GM21529 (cell line): ENCODE data around the gene IL17A.
A peak's percentile ranks its signal among the peaks of the same experiment; 100 is the strongest.

Source experiments
- ATAC-seq: cut with Tn5 transposase; IDR thresholded peaks from one replicate; pipeline ENCODE4 v1.9.1; 2021; ENCODE audit not compliant: unreplicated experiment

IL17A gene

GRCh38 chr6:52210227-52210626 is 24.1 kb downstream of the IL17A start:
- peak; percentile 91 for ATAC-seq

GRCh38 chr6:52213127-52213526 is 27.0 kb downstream of the IL17A start:
- ATAC-seq: no peak

GRCh38 chr6:52215787-52216186 is 29.6 kb downstream of the IL17A start:
- no peak for ATAC-seq

DNA sequence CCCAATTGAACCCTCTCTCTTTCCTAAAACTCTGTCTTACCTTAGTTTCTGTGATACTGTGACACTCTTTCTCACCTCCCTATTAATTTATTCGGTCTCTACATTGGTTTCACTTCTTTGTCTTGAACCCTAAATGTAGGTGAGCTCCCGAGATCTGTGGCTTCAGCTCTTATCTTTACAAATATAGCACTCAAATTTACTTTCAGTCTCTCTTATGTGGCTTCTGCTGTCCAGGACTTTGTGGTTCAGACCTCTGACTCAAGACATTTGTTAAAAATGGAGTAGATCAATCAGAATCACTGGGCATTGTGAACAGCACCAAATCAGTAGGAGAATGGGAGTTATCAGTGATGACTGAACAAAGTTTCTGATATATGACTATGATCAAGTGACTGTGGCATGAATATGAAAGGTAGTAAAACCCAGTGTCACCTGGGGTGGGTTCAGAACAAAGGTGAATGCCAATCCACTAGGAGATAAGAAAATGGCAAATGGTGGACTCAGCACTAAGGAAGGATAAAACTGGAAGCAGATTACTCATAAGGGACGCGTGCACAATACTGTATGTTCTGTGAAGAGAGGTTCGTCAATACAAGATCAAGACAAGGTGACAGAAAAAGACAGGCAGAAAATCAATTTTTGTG is 30.9 kb downstream of the IL17A start:
- ATAC-seq: peak; percentile 57

DNA sequence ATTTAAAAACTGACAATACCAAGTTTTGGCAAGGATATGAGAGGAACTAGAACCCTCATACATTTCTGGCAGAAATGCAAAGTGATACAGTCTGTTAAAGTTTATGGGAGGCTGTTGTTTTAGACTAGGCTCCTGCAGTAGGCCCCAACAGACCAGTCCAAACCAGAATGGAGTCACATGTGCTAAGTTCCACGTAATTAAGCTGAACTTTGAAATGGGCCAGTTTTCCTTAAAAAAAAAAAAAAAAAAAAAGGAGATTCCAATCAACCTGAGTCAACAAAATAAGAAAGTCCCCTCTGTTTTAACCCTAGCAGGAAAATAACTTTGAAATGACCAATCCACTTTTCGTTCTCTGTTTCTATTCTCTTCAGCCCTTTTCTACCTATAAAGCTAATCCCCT is 31.6 kb downstream of the IL17A start:
- no peak for ATAC-seq

- peak; percentile 82 for ATAC-seq
Measured at GRCh38 chr6:52221302-52221701, 35.1 kb downstream of the IL17A start.

GRCh38 chr6:52227495-52227894 is 41.3 kb downstream of the IL17A start:
- ATAC-seq: peak; percentile 100

DNA sequence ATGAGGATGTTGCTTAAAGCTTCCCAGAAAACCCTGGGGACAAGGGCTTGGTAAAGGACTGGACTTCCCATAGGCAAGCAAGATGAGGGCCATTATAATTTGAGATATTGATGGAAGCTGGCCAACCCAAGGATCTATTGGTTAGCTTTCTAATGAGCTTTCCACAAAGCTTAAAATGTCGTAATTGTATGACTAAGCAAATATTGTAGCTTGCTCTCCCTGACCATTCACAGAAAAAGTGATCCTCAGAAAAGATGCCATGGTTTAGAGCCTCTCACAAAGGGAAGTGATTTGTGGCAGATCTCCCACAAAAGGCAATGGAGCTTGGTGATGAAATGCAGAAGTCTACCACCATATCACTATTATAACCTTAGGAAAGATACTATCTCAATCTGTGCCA is 44.5 kb downstream of the IL17A start:
- ATAC-seq: no peak

GRCh38 chr6:52231406-52232127 is 45.4 kb downstream of the IL17A start:
- no peak for ATAC-seq

- no peak for ATAC-seq
Measured at GRCh38 chr6:52233005-52233404, 46.8 kb downstream of the IL17A start.

DNA sequence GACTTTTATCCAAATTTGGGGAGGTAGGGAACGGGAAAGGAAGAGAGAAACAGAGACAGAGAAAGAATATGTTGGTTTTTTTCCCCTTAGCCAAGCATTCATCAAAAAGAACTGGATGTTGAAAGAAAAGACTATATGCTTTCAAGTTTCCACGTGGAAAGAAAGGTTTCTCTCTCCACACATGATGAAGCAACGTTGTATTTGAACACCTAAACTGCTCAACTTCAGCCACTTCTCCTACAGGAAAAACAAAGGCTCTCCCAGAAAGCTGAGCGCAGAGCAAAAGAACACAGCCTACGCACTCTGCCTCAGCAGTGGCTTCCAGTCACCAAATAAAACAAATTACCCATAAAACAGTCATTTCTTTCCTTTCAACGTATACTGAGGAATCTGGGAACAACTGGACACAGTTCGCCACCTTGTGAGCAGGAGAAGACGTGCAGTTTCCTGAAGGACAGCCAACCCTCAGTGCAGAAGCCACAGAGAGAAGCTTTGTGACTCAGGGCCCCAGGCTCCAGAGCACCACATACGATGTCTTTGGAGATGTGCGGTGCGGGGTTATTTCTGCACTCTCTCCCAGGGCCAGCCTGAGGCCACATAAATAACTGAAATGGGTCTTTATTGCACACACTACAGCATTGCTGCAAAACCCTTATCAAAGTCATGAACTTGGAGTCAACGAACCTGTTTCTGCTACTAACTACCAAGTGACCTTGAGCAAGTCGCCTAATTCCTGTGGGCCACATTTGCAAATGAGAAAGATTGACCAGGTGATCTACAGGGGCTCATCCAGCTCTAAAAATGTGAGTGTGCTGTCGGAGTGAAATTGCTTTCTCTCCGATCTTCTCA is 48.0 kb downstream of the IL17A start:
- ATAC-seq: peak; percentile 91
